NB4 (cell line): ENCODE data around the gene ENG.

Experiments
- CTCF ChIP-seq: IDR thresholded peaks from one replicate; pipeline ENCODE4 v1.5.1; 2012; ENCODE audit warnings: low read depth, low read length
- MAX ChIP-seq: IDR thresholded peaks from 2 replicates; pipeline ENCODE4 v1.6.1; 2011; ENCODE audit warnings: low read depth, low read length
- MYC ChIP-seq: IDR thresholded peaks from 2 replicates; pipeline ENCODE4 v1.6.1; 2011; ENCODE audit warnings: low read depth, low read length
- POLR2A ChIP-seq: IDR thresholded peaks from 2 replicates; pipeline ENCODE4 v1.6.1; 2011; ENCODE audit warnings: mild to moderate bottlenecking; ENCODE audit not compliant: insufficient read length; ENCODE audit errors: extremely low read depth

- TF ChIP-seq CTCF (no peak), POLR2A (no peak), MAX (no peak), MYC (no peak)
Measured at GRCh38 chr9:127790094-127790855, 64.2 kb downstream of the ENG start.
